GM12878 (cell line): ENCODE measurements around the gene CA14.

Experiments
- CTCF ChIP-seq, 3 experiments: IDR thresholded peaks in 2 of 3; conservative IDR thresholded peaks in 1 of 3; 2 replicates each; pipeline ENCODE4 v1.5.1; 2011; ENCODE audit warnings: low read depth in 3 of 3, low read length in 3 of 3, mild to moderate bottlenecking in 3 of 3, control low read depth in 2 of 3, moderate library complexity in 2 of 3, inconsistent platforms in 1 of 3, mixed read lengths in 1 of 3; ENCODE audit not compliant: control insufficient read depth in 2 of 3, insufficient read depth in 1 of 3; ENCODE audit errors: extremely low read depth in 1 of 3
- HCFC1 ChIP-seq: fragments of 150-350 bp; IDR thresholded peaks from 2 replicates; pipeline ENCODE4 v1.6.1; 2014; ENCODE audit warnings: low read length
- NR2C1 ChIP-seq: fragments of 450-650 bp; IDR thresholded peaks from 2 replicates; pipeline ENCODE4 v1.6.1; 2017; ENCODE audit warnings: antibody characterized with exemption, mild to moderate bottlenecking, moderate library complexity
- PAX8 ChIP-seq: fragments of 450-650 bp; IDR thresholded peaks from 2 replicates; pipeline ENCODE4 v1.6.1; 2017; ENCODE audit warnings: mild to moderate bottlenecking, moderate library complexity
- SIN3A ChIP-seq: IDR thresholded peaks from 2 replicates; pipeline ENCODE4 v1.6.1; 2012; ENCODE audit warnings: low read depth, low read length, improper control_type of control experiment
- SREBF1 ChIP-seq: IDR thresholded peaks from 2 replicates; pipeline ENCODE4 v1.6.1; 2012; ENCODE audit warnings: mild to moderate bottlenecking, low read length

- TF ChIP-seq CTCF (IDR thresholded peaks at IDR 0.05 in 2 of 3, conservative IDR thresholded peaks at IDR 0.05 in 1 of 3; ENCODE audit: control insufficient read depth in 2 of 3, extremely low read depth in 1 of 3, insufficient read depth in 1 of 3, low read depth in 3 of 3, low read length in 3 of 3) (peak; percentile 53 to 77 (median 70)), SIN3A (no peak), PAX8 (no peak), NR2C1 (no peak), SREBF1 (no peak), HCFC1 (no peak)
Measured at GRCh38 chr1:150281221-150281757, 23.7 kb downstream of the CA14 start.
